H9 (cell line): ENCODE measurements around the gene SYMPK. TPM values are rescaled to one million over a fixed set of nuclear protein-coding genes. Genes with fewer than 3 reads are reported as not detected.

Source experiments
- DNase-seq: peaks from one replicate; pipeline ENCODE4 v3.0.0-alpha.2; 2017
- H2AFZ ChIP-seq: one replicate; pipeline ENCODE4 v1.6.1; 2013; ENCODE audit warnings: mild to moderate bottlenecking, low read length, control low read depth, moderate library complexity
- H2AK5ac ChIP-seq: 2 replicates; pipeline ENCODE4 v1.6.1; 2013; ENCODE audit warnings: low read length, control low read depth, mixed read lengths; ENCODE audit not compliant: insufficient read length
- H2BK120ac ChIP-seq: one replicate; pipeline ENCODE4 v1.6.1; 2013; ENCODE audit warnings: low read depth, mild to moderate bottlenecking, low read length, control low read depth, inconsistent platforms; ENCODE audit not compliant: poor library complexity, severe bottlenecking
- H2BK12ac ChIP-seq: 2 replicates; pipeline ENCODE4 v1.6.1; 2013; ENCODE audit warnings: low read length, control low read depth, mixed read lengths, low read depth; ENCODE audit not compliant: insufficient read length
- H2BK15ac ChIP-seq: 2 replicates; pipeline ENCODE4 v1.6.1; 2013; ENCODE audit warnings: low read depth, low read length, control low read depth
- H2BK20ac ChIP-seq: one replicate; pipeline ENCODE4 v1.6.1; 2013; ENCODE audit warnings: low read depth, mild to moderate bottlenecking, low read length, control low read depth, inconsistent platforms; ENCODE audit not compliant: poor library complexity, severe bottlenecking
- H2BK5ac ChIP-seq: 2 replicates; pipeline ENCODE4 v1.6.1; 2013; ENCODE audit warnings: low read length, control low read depth, mixed read lengths; ENCODE audit not compliant: insufficient read length
- H3K14ac ChIP-seq: 2 replicates; pipeline ENCODE4 v1.6.1; 2013; ENCODE audit warnings: low read length, control low read depth; ENCODE audit not compliant: insufficient read depth
- H3K18ac ChIP-seq: 2 replicates; pipeline ENCODE4 v1.6.1; 2013; ENCODE audit warnings: low read depth, mild to moderate bottlenecking, mixed read lengths, low read length, control low read depth; ENCODE audit not compliant: insufficient read length
- H3K23ac ChIP-seq: 2 replicates; pipeline ENCODE4 v1.6.1; 2013; ENCODE audit warnings: low read length, control low read depth, mixed read lengths, low read depth; ENCODE audit not compliant: insufficient read length
- H3K23me2 ChIP-seq: 2 replicates; pipeline ENCODE4 v1.6.1; 2013; ENCODE audit warnings: low read depth, mild to moderate bottlenecking, mixed read lengths, low read length, control low read depth; ENCODE audit not compliant: insufficient read length, poor library complexity, severe bottlenecking
- H3K27ac ChIP-seq: 2 replicates; pipeline ENCODE4 v1.5.1; 2013; ENCODE audit warnings: low read length, control low read depth, mixed read lengths, low read depth; ENCODE audit not compliant: insufficient read length
- H3K27me3 ChIP-seq: 2 replicates; pipeline ENCODE4 v1.6.1; 2013; ENCODE audit warnings: low read length, control low read depth, inconsistent platforms; ENCODE audit not compliant: insufficient read depth
- H3K4ac ChIP-seq: 2 replicates; pipeline ENCODE4 v1.6.1; 2013; ENCODE audit warnings: low read depth, mild to moderate bottlenecking, control low read depth, inconsistent platforms, low read length, moderate library complexity
- H3K4me1 ChIP-seq: 2 replicates; pipeline ENCODE4 v1.6.1; 2013; ENCODE audit warnings: low read length, control low read depth, inconsistent platforms; ENCODE audit not compliant: insufficient read depth
- H3K4me2 ChIP-seq: 2 replicates; pipeline ENCODE4 v1.6.1; 2013; ENCODE audit warnings: low read length, control low read depth, mixed read lengths; ENCODE audit not compliant: insufficient read length, insufficient read depth
- H3K56ac ChIP-seq: 2 replicates; pipeline ENCODE4 v1.6.1; 2013; ENCODE audit warnings: low read depth, mild to moderate bottlenecking, mixed read lengths, low read length, control low read depth; ENCODE audit not compliant: insufficient read length
- H3K79me1 ChIP-seq: 2 replicates; pipeline ENCODE4 v1.6.1; 2013; ENCODE audit warnings: low read depth, mild to moderate bottlenecking, moderate library complexity, low read length, control low read depth, inconsistent platforms; ENCODE audit not compliant: insufficient read depth, poor library complexity, severe bottlenecking
- H3K79me2 ChIP-seq: 2 replicates; pipeline ENCODE4 v1.6.1; 2013; ENCODE audit warnings: low read length, control low read depth, inconsistent platforms; ENCODE audit not compliant: insufficient read depth
- H3K9ac ChIP-seq: 2 replicates; pipeline ENCODE4 v1.6.1; 2013; ENCODE audit warnings: low read length, control low read depth, mixed read lengths; ENCODE audit not compliant: insufficient read length; ENCODE audit errors: extremely low read depth
- H3K9me3 ChIP-seq: one replicate; pipeline ENCODE4 v1.6.1; 2013; ENCODE audit warnings: low read depth, low read length, inconsistent platforms; ENCODE audit not compliant: control insufficient read depth
- H3T11ph ChIP-seq: one replicate; pipeline ENCODE4 v1.6.1; 2013; ENCODE audit warnings: mild to moderate bottlenecking, low read length, control low read depth, inconsistent platforms
- H4K20me1 ChIP-seq: one replicate; pipeline ENCODE4 v1.6.1; 2013; ENCODE audit not compliant: control insufficient read depth, insufficient read length, insufficient read depth
- H4K5ac ChIP-seq: 2 replicates; pipeline ENCODE4 v1.6.1; 2013; ENCODE audit warnings: low read depth, mild to moderate bottlenecking, mixed read lengths, low read length, control low read depth; ENCODE audit not compliant: insufficient read length
- H4K8ac ChIP-seq: replicated peaks from 2 replicates; pipeline ENCODE4 v1.6.1; 2013; ENCODE audit warnings: low read length, control low read depth, mixed read lengths, low read depth; ENCODE audit not compliant: insufficient read length
- H4K91ac ChIP-seq: 2 replicates; pipeline ENCODE4 v1.6.1; 2013; ENCODE audit warnings: low read depth, mild to moderate bottlenecking, moderate library complexity, mixed read lengths, low read length, control low read depth; ENCODE audit not compliant: insufficient read length
- H3K27ac Mint-ChIP-seq, 3 experiments: 2 replicates in 2 of 3; 3 replicates in 1 of 3; pipeline ENCODE4 v1.8.0; 2020 to 2021; ENCODE audit warnings: mixed read lengths in 3 of 3, mild to moderate bottlenecking in 1 of 3, moderate library complexity in 1 of 3
- H3K27me3 Mint-ChIP-seq: 2 replicates; pipeline ENCODE4 v1.8.0; 2021; ENCODE audit warnings: low read depth, mild to moderate bottlenecking, moderate library complexity, mixed read lengths
- H3K36me3 Mint-ChIP-seq, 3 experiments: 2 replicates in 2 of 3; 3 replicates in 1 of 3; pipeline ENCODE4 v1.8.0; 2020 to 2021; ENCODE audit warnings: low read depth in 3 of 3, mixed read lengths in 3 of 3; ENCODE audit not compliant: insufficient read depth in 1 of 3
- H3K4me1 Mint-ChIP-seq, 2 experiments: 2 replicates each; pipeline ENCODE4 v1.8.0; 2020; ENCODE audit warnings: mixed read lengths in 2 of 2
- H3K4me3 Mint-ChIP-seq, 2 experiments: 2 replicates in 1 of 2; 3 replicates in 1 of 2; pipeline ENCODE4 v1.8.0; 2020 to 2021; ENCODE audit warnings: mild to moderate bottlenecking in 2 of 2, mixed read lengths in 2 of 2, moderate library complexity in 1 of 2
- H3K9me3 Mint-ChIP-seq, 2 experiments: 2 replicates in 1 of 2; 3 replicates in 1 of 2; pipeline ENCODE4 v1.8.0; 2020; ENCODE audit warnings: mild to moderate bottlenecking in 2 of 2, mixed read lengths in 2 of 2, moderate library complexity in 1 of 2
- CTCF ChIP-seq: fragments of 200-600 bp; sonication (generic); conservative IDR thresholded peaks from 3 replicates; pipeline ENCODE4 v1.8.0; 2021; ENCODE audit warnings: antibody characterized with exemption, mild to moderate bottlenecking
- WGBS: extraction: QIAGEN DNeasy Blood & Tissue Kit; methylation state at CpG from one replicate; pipeline ENCODE4 v1.1.7; 2013; ENCODE audit warnings: missing lambda C conversion rate, low lambda C conversion rate, mixed read lengths; ENCODE audit not compliant: insufficient read length; ENCODE audit errors: extremely low coverage; 5-methylcytosine and 5-hydroxymethylcytosine counted together
- total RNA-seq: library from RNA; stranded (reverse); gene quantifications from 2 replicates; pipeline ENCODE4 v1.2.1, GENCODE V29; 2021

The SYMPK gene
- total RNA-seq, 1 experiment from 2014 or later = 104 TPM

DNA sequence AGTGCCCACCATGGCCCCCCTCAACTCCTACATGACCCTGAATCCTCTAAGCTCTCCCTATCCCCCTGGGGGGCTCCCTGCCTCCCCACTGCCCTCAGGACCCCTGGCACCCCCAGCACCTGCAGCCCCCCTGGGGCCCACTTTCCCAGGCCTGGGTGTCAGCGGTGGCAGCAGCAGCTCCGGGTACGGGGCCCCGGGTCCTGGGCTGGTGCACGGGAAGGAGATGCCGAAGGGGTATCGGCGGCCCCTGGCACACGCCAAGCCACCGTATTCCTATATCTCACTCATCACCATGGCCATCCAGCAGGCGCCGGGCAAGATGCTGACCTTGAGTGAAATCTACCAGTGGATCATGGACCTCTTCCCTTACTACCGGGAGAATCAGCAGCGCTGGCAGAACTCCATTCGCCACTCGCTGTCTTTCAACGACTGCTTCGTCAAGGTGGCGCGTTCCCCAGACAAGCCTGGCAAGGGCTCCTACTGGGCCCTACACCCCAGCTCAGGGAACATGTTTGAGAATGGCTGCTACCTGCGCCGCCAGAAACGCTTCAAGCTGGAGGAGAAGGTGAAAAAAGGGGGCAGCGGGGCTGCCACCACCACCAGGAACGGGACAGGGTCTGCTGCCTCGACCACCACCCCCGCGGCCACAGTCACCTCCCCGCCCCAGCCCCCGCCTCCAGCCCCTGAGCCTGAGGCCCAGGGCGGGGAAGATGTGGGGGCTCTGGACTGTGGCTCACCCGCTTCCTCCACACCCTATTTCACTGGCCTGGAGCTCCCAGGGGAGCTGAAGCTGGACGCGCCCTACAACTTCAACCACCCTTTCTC lies 9.4 kb upstream of the SYMPK start:
- H3K79me1 ChIP-seq = no peaks in the 10 kb centered on the region
- H2AK5ac ChIP-seq = no peak overlapping the region
- no peak overlapping the region for H3K27ac ChIP-seq
- no peak for DNase-seq
- Mint-ChIP-seq H3K4me3 (no peak overlapping the region), H3K27me3 (no peaks in the 10 kb centered on the region; the same call in 1 of the 2 replicates), H3K27ac (no peak overlapping the region; a peak in 1 of 7 replicates), H3K36me3 (peaks cover 8 to 32% (median 25%) of the 10 kb centered on the region in 3 experiments; a peak in 6 of 7 replicates), H3K9me3 (no peaks in the 10 kb centered on the region), H3K4me1 (peaks cover 18 to 38% of the 10 kb centered on the region in 2 experiments)
- no peak overlapping the region for H3K9ac ChIP-seq
- H4K20me1 ChIP-seq = peaks cover 3% of the 10 kb centered on the region
- no peak overlapping the region for H2BK15ac ChIP-seq
- no peak for TF ChIP-seq CTCF
- H3K23me2 ChIP-seq = peaks cover 3% of the 10 kb centered on the region
- H3K79me2 ChIP-seq = peaks cover 2% of the 10 kb centered on the region; the same call in 1 of the 2 replicates
- H3K27me3 ChIP-seq = no peaks in the 10 kb centered on the region
- no peak overlapping the region for H3K18ac ChIP-seq
- no peak overlapping the region for H3T11ph ChIP-seq
- H4K8ac ChIP-seq = no peak overlapping the region
- no peak overlapping the region for H2BK120ac ChIP-seq
- H3K23ac ChIP-seq = no peak overlapping the region
- H3K9me3 ChIP-seq = no peaks in the 10 kb centered on the region
- H2BK20ac ChIP-seq = no peak overlapping the region
- no peak overlapping the region for H4K5ac ChIP-seq
- H3K4me1 ChIP-seq = no peaks in the 10 kb centered on the region
- WGBS = no CpG with 5 or more reads among the region's 34 CpGs
- H4K91ac ChIP-seq = no peak overlapping the region
- H2BK12ac ChIP-seq = no peak overlapping the region
- H3K4me2 ChIP-seq = no peak overlapping the region
- H3K56ac ChIP-seq = no peak overlapping the region
- H2AFZ ChIP-seq = no peak overlapping the region
- H3K14ac ChIP-seq = no peak overlapping the region
- no peak overlapping the region for H3K4ac ChIP-seq
- no peak overlapping the region for H2BK5ac ChIP-seq
